ENCODE data around the gene HS6ST1.

The HS6ST1 gene

DNA sequence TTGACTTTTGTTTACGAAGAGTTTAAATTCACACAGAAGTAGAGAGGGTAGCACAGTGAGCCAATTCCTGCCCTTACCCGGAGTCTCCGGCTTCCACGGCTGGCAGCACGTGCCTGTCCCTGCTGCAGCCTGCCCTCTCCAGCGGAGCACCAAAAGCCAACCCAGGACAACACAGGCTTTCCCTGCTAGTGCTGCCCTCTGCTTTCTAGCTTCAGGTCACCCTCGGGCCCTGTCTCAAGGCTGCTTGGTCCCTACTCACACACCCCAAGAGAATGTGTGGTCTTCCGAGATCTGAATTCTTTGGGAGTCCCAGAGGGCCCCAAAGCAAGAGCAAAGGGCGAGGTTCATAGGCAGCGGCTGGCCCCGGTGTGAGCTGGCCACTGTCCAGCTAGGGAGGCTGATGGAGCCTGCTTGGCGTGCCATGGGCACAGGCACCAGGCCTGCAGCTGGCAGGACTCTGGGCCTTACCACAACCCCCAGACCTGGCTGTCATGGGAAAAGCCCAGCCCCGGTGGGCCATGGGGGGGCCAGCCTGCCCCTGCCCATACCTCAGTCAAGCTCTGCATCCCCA, 7.0 kb upstream of the HS6ST1 start:
- Histone ChIP-seq H3K27ac (peak overlapping the region; percentile 49 to 67), H3K4me3 (no peak overlapping the region)
- TF ChIP-seq CTCF (IDR thresholded peaks at IDR 0.05), result no peak
- DNase-seq (ENCODE audit: low spot score), result peak; percentile 78

DNA sequence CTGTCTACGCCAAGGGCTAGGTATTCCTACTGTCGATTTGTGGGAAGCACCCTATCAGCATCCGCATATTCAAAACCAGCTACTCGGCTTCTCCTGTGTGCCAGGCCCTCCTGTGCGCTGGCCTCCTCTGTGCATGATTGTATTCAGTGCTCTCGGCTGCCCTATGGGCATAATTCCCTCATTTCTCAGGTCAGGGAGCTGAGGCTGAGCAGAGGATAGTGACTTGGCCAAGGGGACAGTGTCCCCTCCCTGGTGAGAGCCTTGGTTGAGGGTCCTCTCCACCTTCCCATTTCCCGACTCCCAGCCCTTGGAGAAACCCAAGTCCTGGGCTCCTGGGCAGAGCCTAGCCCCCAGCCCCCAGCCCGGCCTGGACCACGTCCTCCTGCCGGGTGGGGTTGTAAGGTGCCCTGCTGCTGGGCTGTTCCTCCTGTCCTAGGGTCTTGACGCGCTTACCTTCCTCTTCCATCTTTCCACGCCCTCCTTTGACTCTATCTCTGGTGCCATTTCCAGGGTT, 6.3 kb upstream of the HS6ST1 start:
- DNase-seq (ENCODE audit: low spot score), result peak; percentile 58
- no peak overlapping the region for H3K4me3 ChIP-seq
- no peak for TF ChIP-seq CTCF (IDR thresholded peaks at IDR 0.05)
- H3K27ac ChIP-seq, result peak overlapping the region; percentile 49 to 67

- TF ChIP-seq CTCF (IDR thresholded peaks at IDR 0.05), result no peak
- H3K27ac ChIP-seq, result peak overlapping the region; percentile 49 to 67
- DNase-seq (ENCODE audit: low spot score), result peak; percentile 64
- no peak overlapping the region for H3K4me3 ChIP-seq
These were observed 5.6 kb upstream of the HS6ST1 start for GRCh38 chr2:128324008-128324896.

- DNase-seq (ENCODE audit: low spot score), result peak; percentile 68
- TF ChIP-seq CTCF (IDR thresholded peaks at IDR 0.05), result no peak
- Histone ChIP-seq H3K4me3 (no peak overlapping the region), H3K27ac (peak overlapping the region in 1 of 2 donors; percentile 87)
These were observed 4.9 kb upstream of the HS6ST1 start for GRCh38 chr2:128323555-128323931.

DNA sequence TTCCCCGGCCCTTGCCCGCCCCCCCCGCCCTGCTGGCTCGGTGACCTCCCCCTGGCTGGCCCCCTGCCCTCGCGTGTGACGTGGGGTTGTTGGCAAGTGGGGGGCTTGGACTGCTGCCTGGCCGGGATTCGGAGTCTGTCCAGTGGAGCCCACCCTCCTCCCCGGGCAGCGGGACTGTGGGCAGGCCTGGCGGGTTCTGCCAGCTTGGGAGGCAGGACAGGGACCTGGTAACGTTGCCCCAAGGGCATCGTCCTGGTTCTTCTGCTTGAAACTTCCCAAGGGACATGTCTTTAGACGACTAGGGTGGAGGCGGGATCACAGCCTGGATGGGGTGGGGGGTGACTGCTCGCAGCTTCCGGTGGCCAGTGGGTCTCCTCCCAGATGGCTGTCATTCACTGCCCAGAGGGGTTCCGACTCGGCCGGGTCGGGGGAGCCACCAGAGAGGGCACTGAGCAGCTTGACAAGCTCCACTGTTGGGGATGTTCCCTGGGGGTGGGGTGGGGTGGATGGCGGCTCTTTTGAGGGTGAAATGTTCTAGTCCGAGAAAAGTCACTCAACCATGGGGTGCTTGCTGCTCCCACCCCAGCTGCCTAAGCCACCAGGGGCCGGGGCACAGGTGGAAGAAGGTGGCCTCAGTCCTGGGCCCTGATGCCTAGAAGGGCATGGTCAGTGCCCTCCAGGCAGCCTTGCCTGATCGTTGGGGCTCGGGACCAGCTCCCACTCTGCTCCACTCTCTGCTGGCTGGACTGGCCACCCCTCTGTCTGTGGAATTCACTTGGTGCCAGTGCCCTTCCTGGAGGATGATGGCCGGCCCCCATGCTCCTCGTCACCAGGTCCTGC, 4.3 kb upstream of the HS6ST1 start:
- H3K4me3 ChIP-seq, result peak overlapping the region; percentile 85

More for the DNA sequence above, 4.3 kb upstream of the HS6ST1 start:
- no peak for TF ChIP-seq CTCF (IDR thresholded peaks at IDR 0.05)
- H3K27ac ChIP-seq, result peak overlapping the region; percentile 86 to 87
- DNase-seq (ENCODE audit: low spot score), result peak; percentile 80
